ENCODE measurements around the gene STAC3. TPM values are rescaled to one million over a fixed set of nuclear protein-coding genes. Genes with fewer than 3 reads are reported as not detected.

Gene STAC3
- total and polyA plus RNA-seq, 2 of the 13 experiments (the other 11 are each of a cell fraction or from before 2014, with no cell fraction given), result 0.18 to 0.22 TPM

GRCh38 chr12:57229634-57230380 lies 21.2 kb downstream of the STAC3 start, which contains the start of gene SHMT2 (continued):
- 0 out of 2 replicates have a peak, but pooled peaks have one; percentile 25 for TF ChIP-seq ZBED4 (CRISPR knock-in tag; IDR thresholded peaks at IDR 0.05; ENCODE audit: borderline replicate concordance)
- TF ChIP-seq ZNF207 (IDR thresholded peaks at IDR 0.05; ENCODE audit: borderline replicate concordance), result no peak
- no peak for TF ChIP-seq GTF2F1 (IDR thresholded peaks at IDR 0.05; ENCODE audit: low read length)
- TF ChIP-seq ZFP37 (CRISPR knock-in tag; IDR thresholded peaks at IDR 0.05; ENCODE audit: borderline replicate concordance), result peak; percentile 54; the same call in 1 of the 2 replicates
- no peak; the same call in 1 of the 2 replicates for TF ChIP-seq TBX2 (CRISPR knock-in tag; IDR thresholded peaks at IDR 0.05; ENCODE audit: borderline replicate concordance)
- TF ChIP-seq SMARCC2 (IDR thresholded peaks at IDR 0.05), result no peak
- no peak for TF ChIP-seq EP300 (IDR thresholded peaks at IDR 0.05; ENCODE audit: low read depth in 2 of 2, low read length in 2 of 2)
- TF ChIP-seq EP300 (CRISPR knock-in tag; IDR thresholded peaks at IDR 0.05; ENCODE audit: borderline replicate concordance), result peak; percentile 58
- TF ChIP-seq ZNF788 (CRISPR knock-in tag; IDR thresholded peaks at IDR 0.05; ENCODE audit: borderline replicate concordance), result peak; percentile 43; the same call in 1 of the 2 replicates
- peak; percentile 74; the same call in 1 of the 2 replicates for TF ChIP-seq HINFP (CRISPR knock-in tag; IDR thresholded peaks at IDR 0.05; ENCODE audit: low read depth)
- peak; percentile 24; the same call in 1 of the 2 replicates for TF ChIP-seq ZFYVE20 (CRISPR knock-in tag; IDR thresholded peaks at IDR 0.05; ENCODE audit: borderline replicate concordance, low read depth)
- 0 out of 2 replicates have a peak, but pooled peaks have one; percentile 28 for TF ChIP-seq XBP1 (CRISPR knock-in tag; IDR thresholded peaks at IDR 0.05)
- peak; percentile 74; the same call in 1 of the 2 replicates for TF ChIP-seq THAP9 (CRISPR knock-in tag; IDR thresholded peaks at IDR 0.05; ENCODE audit: borderline replicate concordance)
- TF ChIP-seq ZC3H13 (CRISPR knock-in tag; IDR thresholded peaks at IDR 0.05), result peak; percentile 62; the same call in 1 of the 2 replicates
- TF ChIP-seq THAP11 (CRISPR knock-in tag; IDR thresholded peaks at IDR 0.05), result peak; percentile 97
- TF ChIP-seq JUNB (CRISPR knock-in tag; IDR thresholded peaks at IDR 0.05; ENCODE audit: borderline replicate concordance), result no peak
- TF ChIP-seq GABPA (IDR thresholded peaks at IDR 0.05; ENCODE audit: low read depth, low read length), result no peak
- no peak for TF ChIP-seq GABPA (CRISPR knock-in tag; IDR thresholded peaks at IDR 0.05; ENCODE audit: low read depth)
- no peak for TF ChIP-seq NR2F1 (CRISPR knock-in tag; IDR thresholded peaks at IDR 0.05)
